ENCODE results near the gene SBF1.

- no peak for TF ChIP-seq POLR2A (IDR thresholded peaks at IDR 0.05)
- no peak for TF ChIP-seq CTCF (IDR thresholded peaks at IDR 0.05)
These were observed 46.9 kb upstream of the SBF1 start for GRCh38 chr22:50521710-50522109.

All from body of pancreas (tissue), 4 donors.